Stomach (tissue), 9 donors: Measurements from ENCODE around the gene SMPD2. TPM values are rescaled to one million over a fixed set of nuclear protein-coding genes. Genes with fewer than 3 reads are reported as not detected.
A peak's percentile ranks its signal among the peaks of the same experiment; 100 is the strongest.

ENCODE experiments used
- DNase-seq, 2 donors: peaks; one replicate each; pipeline versions ENCODE4 v3.0.0 to v3.0.0-alpha.2; 2013 to 2019
- H3K27ac ChIP-seq, 5 donors: fragments of 200-600 bp in 4 of 5; sonication (generic) in 4 of 5; one replicate each; pipeline ENCODE4 v1.5.1; 2013 to 2019; ENCODE audit warnings: mild to moderate bottlenecking in 1 of 5, moderate library complexity in 1 of 5
- H3K27me3 ChIP-seq, 3 donors: fragments of 200-600 bp; sonication (generic); one replicate each; pipeline ENCODE4 v1.5.1; 2017 to 2019; ENCODE audit warnings: mixed run types in 1 of 3
- H3K36me3 ChIP-seq, 4 donors: fragments of 200-600 bp; sonication (generic); 1 replicate in 3 of 4; 2 replicates in 1 of 4; pipeline ENCODE4 v1.5.1; 2016 to 2019
- H3K4me1 ChIP-seq, 4 donors: fragments of 200-600 bp; sonication (generic); one replicate each; pipeline ENCODE4 v1.5.1; 2016 to 2019
- H3K4me3 ChIP-seq, 4 donors: fragments of 200-600 bp; sonication (generic) in 3 of 4; one replicate each; pipeline ENCODE4 v1.5.1; 2016 to 2019; ENCODE audit warnings: mild to moderate bottlenecking in 1 of 4
- H3K9me3 ChIP-seq, 4 donors: fragments of 200-600 bp; sonication (generic); one replicate each; pipeline ENCODE4 v1.5.1; 2016 to 2019
- EP300 ChIP-seq: sonication (generic); formaldehyde crosslinking; IDR thresholded peaks from one replicate; pipeline ENCODE4 v1.6.1; 2017; ENCODE audit warnings: antibody characterized with exemption
- POLR2A ChIP-seq, 4 donors: fragments of 450-650 bp; IDR thresholded peaks; one replicate each; pipeline ENCODE4 v1.6.1; 2016; ENCODE audit warnings: antibody characterized with exemption in 4 of 4, control low read depth in 2 of 4, mild to moderate bottlenecking in 1 of 4, moderate library complexity in 1 of 4
- POLR2AphosphoS5 ChIP-seq, 3 donors: sonication (generic); formaldehyde crosslinking; IDR thresholded peaks; one replicate each; pipeline ENCODE4 v1.6.1; 2016; ENCODE audit warnings: antibody characterized with exemption in 3 of 3
- WGBS, 5 donors: extraction: QIAGEN DNeasy Blood & Tissue Kit in 3 of 5; methylation state at CpG; one replicate each; pipeline versions ENCODE4 v1.1.5 to v1.1.7; 2013 to 2018; 5-methylcytosine and 5-hydroxymethylcytosine counted together
- intact Hi-C: fragments of 100-400 bp; cut with DNase I; formaldehyde crosslinking; loops from one replicate; pipeline ENCODE4 v1.15.1; 2023; ENCODE audit warnings: low total_unique reads
- polyA plus RNA-seq, 3 donors: library from polyadenylated mRNA; stranded (reverse); fragments of 200-250 nt; gene quantifications; one replicate each; pipeline ENCODE4 v1.2.3, GENCODE V29; 2013
- total RNA-seq, 5 donors: library from RNA; depleted of rRNA; stranded (reverse); fragments of >200 nt; gene quantifications; one replicate each; pipeline versions ENCODE4 v1.1.0 to v1.2.3, GENCODE V29; 2014 to 2016
- TF ChIP-seq, protein P1 (sequence below), 7 experiments: fragments of 450-650 bp in 4 of 7; fragments of 200-600 bp in 3 of 7; sonication (generic) in 3 of 7; IDR thresholded peaks; one replicate each; pipeline ENCODE4 v1.5.1; 2016 to 2019; ENCODE audit warnings: antibody characterized with exemption in 7 of 7, control low read depth in 2 of 7, mild to moderate bottlenecking in 1 of 7
- donor health status: healthy with polysubstance abuse.
- donor health status: Bipolar disorder and iron deficiency.
- donor health status: healthy.

Gene SMPD2
- total and polyA plus RNA-seq, 8 donors = 10.7 to 80.5 (median 17.4) TPM

DNA sequence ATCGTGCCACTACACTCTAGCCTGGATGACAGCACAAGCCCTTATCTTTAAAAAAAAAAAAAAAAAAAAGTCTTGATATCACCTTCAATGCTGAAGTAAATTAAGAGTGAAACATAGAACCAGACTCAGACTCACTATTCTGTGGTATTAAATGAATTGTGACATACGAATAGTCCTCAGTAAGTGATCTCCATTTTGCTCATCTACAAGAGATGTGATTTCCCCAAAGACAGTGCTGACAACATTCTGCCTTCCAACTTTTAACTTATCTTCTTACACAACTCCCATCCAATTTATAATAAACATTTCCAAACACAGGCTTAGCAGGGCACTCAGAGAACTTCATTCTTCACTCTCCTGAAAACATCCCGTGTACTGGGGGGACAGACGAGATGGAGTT, 34.5 kb downstream of the SMPD2 start:
- TF ChIP-seq POLR2AphosphoS5 (IDR thresholded peaks at IDR 0.05) (no peak), EP300 (no peak), POLR2A (IDR thresholded peaks at IDR 0.05) (no peak)
- TF ChIP-seq, protein P1, sequence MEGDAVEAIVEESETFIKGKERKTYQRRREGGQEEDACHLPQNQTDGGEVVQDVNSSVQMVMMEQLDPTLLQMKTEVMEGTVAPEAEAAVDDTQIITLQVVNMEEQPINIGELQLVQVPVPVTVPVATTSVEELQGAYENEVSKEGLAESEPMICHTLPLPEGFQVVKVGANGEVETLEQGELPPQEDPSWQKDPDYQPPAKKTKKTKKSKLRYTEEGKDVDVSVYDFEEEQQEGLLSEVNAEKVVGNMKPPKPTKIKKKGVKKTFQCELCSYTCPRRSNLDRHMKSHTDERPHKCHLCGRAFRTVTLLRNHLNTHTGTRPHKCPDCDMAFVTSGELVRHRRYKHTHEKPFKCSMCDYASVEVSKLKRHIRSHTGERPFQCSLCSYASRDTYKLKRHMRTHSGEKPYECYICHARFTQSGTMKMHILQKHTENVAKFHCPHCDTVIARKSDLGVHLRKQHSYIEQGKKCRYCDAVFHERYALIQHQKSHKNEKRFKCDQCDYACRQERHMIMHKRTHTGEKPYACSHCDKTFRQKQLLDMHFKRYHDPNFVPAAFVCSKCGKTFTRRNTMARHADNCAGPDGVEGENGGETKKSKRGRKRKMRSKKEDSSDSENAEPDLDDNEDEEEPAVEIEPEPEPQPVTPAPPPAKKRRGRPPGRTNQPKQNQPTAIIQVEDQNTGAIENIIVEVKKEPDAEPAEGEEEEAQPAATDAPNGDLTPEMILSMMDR (IDR thresholded peaks at IDR 0.05) = no peak
- no peak overlapping the region for H3K27ac ChIP-seq
- intact Hi-C loops = no loop called here
- no peaks in the 10 kb centered on the region for H3K27me3 ChIP-seq
- DNase-seq = no peak
- no peak overlapping the region for H3K4me3 ChIP-seq
- WGBS, 5 donors = 77 to 85% (median 81%) methylated on average over 4 of the region's 4 CpGs
- peaks cover 21 to 49% (median 34%) of the 10 kb centered on the region in 4 donors for H3K4me1 ChIP-seq
- peaks cover 45 to 79% (median 73%) of the 10 kb centered on the region in 4 donors for H3K36me3 ChIP-seq
- no peaks in the 10 kb centered on the region for H3K9me3 ChIP-seq

DNA sequence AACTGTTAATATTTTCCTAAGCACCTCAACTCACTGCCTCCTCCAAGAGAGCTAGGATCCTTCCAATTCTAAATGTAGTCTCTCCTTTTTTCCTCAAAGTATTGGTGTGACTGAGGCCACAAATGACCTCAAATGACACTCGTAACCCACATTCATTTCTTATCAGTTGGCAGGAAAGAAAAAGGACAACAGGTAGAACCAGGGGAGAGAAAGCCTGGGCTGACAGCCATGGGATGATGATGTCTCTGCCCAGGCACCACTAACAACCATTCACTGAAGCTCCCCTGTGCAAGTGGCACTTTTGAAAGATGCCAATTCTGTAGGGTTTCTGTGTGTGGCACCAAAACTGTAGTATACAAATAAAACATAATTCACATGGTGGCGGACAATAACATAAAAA, 35.1 kb downstream of the SMPD2 start:
- TF ChIP-seq, protein P1 (IDR thresholded peaks at IDR 0.05) = no peak
- no peak for TF ChIP-seq EP300
- no peak for TF ChIP-seq POLR2AphosphoS5 (IDR thresholded peaks at IDR 0.05)
- peaks cover 27 to 55% (median 41%) of the 10 kb centered on the region in 4 donors for H3K4me1 ChIP-seq
- no peaks in the 10 kb centered on the region for H3K9me3 ChIP-seq
- no peak for DNase-seq
- H3K4me3 ChIP-seq = no peak overlapping the region
- WGBS, 5 donors = 57 to 72% (median 61%) methylated on average over 2 of the region's 2 CpGs
- H3K36me3 ChIP-seq = peaks cover 43 to 77% (median 68%) of the 10 kb centered on the region in 4 donors
- H3K27me3 ChIP-seq = no peaks in the 10 kb centered on the region
- H3K27ac ChIP-seq = no peak overlapping the region
- intact Hi-C loops = no loop called here

DNA sequence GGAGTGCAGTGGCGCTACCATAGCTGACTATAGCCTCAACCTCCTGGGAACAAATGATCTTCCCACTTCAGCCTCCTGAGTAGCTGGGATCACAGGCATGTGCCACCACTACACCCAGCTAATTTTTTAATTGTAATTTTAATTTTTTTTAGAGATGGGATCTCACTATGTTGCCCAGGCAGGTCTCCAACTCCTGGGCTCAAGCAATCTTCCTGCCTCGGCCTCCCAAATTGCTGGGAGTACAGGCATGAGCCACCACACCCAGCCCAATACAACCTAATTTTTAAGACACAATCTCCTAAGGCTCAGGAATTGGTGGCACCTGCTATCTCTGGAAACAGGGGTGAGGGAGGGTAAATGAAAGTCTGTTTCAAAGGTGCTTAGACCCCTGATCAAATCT, 36.7 kb downstream of the SMPD2 start:
- TF ChIP-seq EP300 (no peak), POLR2A (IDR thresholded peaks at IDR 0.05) (no peak), POLR2AphosphoS5 (IDR thresholded peaks at IDR 0.05) (no peak)
- TF ChIP-seq, protein P1 (IDR thresholded peaks at IDR 0.05) = no peak
- H3K27ac ChIP-seq = no peak overlapping the region
- peaks cover 34 to 70% (median 62%) of the 10 kb centered on the region in 4 donors for H3K36me3 ChIP-seq
- H3K27me3 ChIP-seq = no peaks in the 10 kb centered on the region
- no peak overlapping the region for H3K4me3 ChIP-seq
- intact Hi-C loops = no loop called here
- H3K9me3 ChIP-seq = no peaks in the 10 kb centered on the region
- WGBS, 5 donors = 93 to 98% (median 96%) methylated on average over 2 of the region's 2 CpGs
- peaks cover 43 to 71% (median 56%) of the 10 kb centered on the region in 4 donors for H3K4me1 ChIP-seq
- no peak for DNase-seq

DNA sequence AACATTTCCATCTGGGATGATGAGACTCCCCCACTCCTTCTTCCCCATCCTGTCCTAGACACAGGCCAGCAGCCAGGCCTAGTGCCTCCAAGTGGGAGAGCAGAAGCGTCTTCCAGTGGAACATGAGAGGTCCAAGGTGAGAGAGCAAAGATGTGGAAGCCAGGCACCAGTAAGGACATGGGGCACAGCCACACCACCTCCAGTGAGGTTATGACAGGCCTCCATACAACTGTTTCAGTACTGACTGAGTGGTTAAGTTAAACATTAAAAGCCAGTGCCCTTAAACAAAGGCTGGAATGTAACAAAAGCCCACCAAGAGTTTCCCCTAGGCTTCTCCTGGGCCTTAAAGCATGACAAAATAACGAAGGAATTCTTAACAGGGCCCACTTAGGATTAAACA, 37.2 kb downstream of the SMPD2 start:
- no peaks in the 10 kb centered on the region for H3K9me3 ChIP-seq
- peaks cover 34 to 64% (median 57%) of the 10 kb centered on the region in 4 donors for H3K36me3 ChIP-seq
- H3K4me3 ChIP-seq = peak overlapping the region in 1 of 4 donors; percentile 2
- H3K27ac ChIP-seq = no peak overlapping the region
- TF ChIP-seq, protein P1 (IDR thresholded peaks at IDR 0.05) = no peak
- no peak for TF ChIP-seq EP300
- no peak for TF ChIP-seq POLR2AphosphoS5 (IDR thresholded peaks at IDR 0.05)
- no peak for TF ChIP-seq POLR2A (IDR thresholded peaks at IDR 0.05)
- intact Hi-C loops = no loop called here
- no peaks in the 10 kb centered on the region for H3K27me3 ChIP-seq
- DNase-seq = no peak
- H3K4me1 ChIP-seq = peaks cover 44 to 74% (median 58%) of the 10 kb centered on the region in 4 donors
- 55 to 78% (median 61%) methylated on average over 2 of the region's 2 CpGs for WGBS, 5 donors
